GM19351 (cell line): Measurements from ENCODE around the gene CHD9.

Experiments used
- ATAC-seq: cut with Tn5 transposase; IDR thresholded peaks from one replicate; pipeline ENCODE4 v1.9.1; 2021; ENCODE audit warnings: mild to moderate bottlenecking, moderate library complexity; ENCODE audit not compliant: unreplicated experiment

The CHD9 gene

DNA sequence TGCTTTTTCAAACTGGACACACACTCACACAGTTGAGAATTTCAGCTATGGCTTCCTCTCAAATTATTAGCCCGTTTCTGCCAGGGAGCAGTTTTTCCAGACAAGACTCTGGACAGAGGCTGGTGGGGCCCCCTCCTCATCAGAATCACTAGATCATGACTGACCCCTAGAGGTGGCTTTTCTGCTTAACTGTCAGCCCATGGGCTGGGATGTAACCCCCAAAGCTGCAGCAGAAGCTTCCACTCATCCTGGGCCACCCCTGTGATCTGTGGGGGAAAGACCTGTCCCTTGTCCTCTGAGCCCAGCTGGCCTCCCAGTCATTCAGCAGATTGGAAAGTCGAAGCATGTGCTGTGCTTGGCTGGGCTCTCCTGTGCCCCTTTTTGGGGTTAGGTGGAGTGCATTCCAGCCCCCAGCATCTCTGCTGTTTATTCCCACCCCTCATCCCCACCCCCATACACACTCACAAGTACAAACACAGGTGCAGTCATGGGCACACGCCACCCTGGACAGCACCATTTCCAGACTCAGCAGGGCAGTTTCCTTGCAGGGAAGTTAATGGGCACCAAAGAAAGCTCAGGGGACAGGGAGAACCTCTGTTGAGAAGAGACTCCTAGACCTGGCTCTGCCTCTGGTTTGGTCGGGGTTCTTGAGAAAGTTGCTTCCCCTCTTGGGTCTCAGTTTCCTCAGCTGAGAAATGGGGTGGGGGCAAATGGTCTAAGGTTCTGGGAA is 301.9 kb downstream of the CHD9 start:
- ATAC-seq: no peak

DNA sequence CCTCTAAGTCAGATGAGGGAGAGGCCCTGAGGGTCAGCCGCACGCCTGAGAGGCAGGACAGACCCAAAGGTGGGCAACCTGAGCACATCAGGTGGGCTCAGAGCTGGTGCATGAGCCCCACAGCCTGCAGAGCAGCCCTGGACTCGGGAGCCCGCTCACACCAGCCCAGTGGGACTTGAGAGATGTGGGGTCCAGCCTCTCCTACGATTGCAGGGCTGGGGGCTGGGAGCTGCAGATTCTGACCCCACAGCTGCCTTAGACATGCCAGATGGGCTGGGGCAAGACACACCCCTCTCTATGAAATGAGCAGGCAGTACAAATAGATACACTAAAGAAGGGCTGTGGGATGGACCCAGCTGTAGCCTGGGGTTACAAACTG is 302.4 kb downstream of the CHD9 start:
- ATAC-seq: no peak

DNA sequence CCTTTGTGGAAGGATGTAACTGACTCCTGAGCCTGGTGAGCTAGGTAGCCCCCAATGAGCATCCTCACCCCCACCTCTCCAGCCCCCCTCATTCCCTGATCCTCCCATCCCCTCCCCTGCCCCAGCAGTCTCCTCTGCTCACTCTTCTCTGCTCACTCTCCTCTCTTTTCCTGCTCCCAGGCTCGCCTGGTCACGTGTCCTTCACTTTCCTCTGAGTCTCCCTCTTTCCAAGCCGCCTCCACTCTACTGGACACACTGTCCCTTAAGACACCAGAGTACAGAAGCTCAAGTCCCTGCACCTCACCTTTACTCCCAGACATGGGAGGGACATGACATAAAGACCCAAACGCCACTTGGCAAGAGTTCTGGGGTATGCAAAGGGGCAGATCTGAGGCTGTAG is 303.2 kb downstream of the CHD9 start:
- no peak for ATAC-seq

DNA sequence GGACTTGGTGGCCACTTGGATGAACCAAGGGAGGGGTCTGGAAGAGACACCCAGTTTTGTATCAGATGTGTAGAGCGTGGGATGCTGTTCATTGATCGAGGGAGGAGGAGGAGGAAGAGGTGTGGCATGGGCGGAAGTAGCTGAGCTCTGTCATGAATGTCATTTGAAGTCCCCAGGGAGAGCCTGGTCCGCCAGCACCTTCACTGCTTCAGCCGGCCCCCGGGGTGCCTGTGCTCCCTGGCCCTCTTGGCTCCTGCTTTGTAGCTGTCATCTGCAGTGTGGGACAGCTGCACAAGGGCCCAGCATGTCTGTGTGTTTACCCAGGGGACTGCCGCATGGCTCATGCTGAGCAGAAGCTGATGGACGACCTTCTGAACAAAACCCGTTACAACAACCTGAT is 304.1 kb downstream of the CHD9 start:
- ATAC-seq: peak; percentile 54

DNA sequence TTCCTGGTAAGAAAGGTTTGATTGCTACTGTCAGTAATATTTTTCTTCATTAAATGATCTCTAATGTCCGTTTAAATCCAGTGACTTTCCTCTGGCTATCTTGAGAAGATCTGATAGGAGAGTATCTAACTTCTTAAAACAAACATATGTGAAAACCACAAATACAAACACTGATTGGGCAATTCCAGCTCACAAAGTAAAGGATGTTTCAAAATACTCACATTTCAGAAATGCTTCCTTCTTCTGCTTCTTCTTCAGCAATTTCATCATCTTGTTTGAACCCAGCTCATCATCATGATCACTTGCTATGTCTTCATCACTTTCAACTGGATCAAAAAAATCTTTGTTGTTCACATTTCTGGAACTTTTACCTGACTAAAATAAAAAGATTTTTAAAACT is 315.1 kb downstream of the CHD9 start:
- no peak for ATAC-seq

DNA sequence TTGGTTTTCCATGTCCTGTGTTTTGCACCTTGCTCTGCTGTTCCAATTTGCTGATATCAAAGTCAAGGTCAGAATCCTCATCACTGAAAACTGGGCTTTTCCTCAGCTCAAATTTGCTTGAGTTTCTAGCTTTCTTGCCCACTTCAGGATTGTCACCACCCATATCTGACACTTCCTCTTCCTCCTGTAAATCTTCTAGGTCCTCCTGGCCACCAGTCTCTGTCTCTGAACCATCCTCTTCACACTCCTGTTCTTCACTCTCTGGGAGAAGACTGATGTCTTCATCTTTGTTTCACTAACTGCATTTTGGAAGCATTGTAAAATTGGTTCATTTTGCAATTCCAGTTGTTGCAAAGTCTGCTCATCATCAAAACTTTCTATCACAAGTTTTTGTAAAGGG is 316.0 kb downstream of the CHD9 start:
- no peak for ATAC-seq

DNA sequence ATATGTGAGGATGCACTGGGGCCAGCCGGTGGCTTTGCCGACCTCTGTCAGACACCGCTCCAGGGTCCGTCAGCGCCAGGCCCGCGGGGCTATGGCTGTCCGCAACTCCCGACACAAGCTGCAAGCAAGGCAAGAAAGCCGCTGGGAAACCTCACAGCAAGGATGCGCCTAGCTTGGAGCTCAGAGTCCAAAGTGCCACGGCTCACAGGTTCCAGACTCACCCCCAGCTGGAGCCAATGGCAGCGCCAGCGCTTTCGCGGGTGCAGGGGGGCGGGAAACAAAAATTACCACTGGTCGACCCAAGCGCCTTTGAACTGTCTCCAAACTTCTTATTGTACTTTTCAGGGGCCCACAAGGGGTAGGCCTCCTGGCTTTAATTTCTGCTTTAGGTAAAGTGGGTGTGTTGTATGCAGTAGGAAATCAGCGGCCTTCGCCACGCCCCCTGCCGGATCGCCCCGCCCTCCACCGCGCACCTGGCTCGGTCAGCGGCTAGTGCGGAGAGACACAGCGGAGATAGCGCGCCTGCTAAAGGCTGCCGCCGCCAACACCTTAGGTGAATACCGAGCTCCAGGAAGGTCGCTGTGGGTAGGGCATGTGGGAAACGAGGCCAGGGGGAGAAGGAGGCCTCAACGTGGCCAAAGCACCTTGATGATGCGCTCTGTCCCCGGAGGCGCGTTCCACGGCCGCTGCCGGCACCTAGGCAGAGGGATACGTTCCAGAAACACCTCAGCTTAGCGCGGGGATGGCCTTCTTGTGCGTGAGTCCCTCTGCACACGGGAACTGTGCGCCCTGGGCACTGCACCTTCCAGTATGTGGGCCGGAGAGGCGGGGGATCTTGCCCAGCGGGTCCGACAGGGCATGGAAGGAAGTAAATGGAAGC is 318.4 kb downstream of the CHD9 start:
- ATAC-seq: peak; percentile 64

DNA sequence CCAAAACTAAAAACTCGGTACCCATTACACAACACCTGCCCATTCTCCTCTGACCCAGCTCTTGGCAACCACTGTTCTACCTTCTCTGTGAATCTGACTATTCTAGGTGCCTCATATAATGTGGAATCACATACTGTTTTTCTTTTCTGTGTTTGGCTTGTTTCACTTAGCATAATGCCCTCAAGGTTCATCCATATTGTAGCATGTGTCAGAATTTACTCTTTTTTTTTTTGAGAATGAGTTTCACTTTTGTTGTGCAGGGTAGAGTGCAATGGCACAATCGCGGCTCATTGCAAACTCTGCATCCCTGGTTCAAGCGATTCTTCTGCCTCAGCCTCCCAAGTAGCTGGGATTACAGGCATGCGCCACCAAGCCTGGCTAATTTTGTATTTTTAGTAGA is 320.0 kb downstream of the CHD9 start:
- ATAC-seq: no peak

DNA sequence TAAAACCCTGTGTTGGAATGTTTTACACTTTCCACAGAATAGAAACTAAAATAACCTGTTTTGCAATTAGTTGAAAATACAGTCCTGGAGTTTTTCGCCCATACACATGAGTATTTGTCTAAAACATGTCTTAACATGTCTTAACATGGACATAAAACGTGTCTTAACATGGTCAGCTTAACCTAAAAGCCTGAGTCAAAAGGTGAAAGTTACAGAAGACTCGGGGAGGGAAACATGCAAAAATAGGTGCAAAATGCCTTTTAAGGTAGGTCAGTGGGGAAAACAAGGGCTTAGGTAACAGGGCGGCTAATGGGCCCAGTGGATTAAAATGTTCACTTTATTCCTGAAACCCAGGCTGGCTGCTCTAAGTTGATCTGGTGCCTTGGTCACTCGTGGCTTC is 323.3 kb downstream of the CHD9 start:
- no peak for ATAC-seq
